Measurements from ENCODE around the gene ZDHHC12.

DNA sequence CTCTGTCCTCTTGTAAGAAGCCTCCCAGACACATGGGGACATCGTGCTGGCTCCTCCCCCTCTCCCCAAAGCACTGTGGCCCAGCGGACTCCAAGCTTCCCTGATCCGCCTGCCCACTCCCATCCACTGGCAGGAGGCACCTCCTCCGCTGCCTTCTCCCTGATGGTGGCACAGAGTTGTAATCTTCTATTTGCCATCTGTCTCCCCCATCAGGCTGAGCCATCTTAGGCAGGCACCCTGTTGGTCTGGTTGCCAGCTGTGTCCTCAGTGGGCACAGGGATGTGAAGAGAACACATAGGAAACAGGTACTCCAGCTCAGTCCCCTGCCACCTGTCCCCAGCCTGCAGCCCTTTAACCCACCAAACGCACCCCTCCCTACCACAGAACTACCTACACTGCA lies 5.4 kb upstream of the ZDHHC12 start:
- TF ChIP-seq, protein P1, sequence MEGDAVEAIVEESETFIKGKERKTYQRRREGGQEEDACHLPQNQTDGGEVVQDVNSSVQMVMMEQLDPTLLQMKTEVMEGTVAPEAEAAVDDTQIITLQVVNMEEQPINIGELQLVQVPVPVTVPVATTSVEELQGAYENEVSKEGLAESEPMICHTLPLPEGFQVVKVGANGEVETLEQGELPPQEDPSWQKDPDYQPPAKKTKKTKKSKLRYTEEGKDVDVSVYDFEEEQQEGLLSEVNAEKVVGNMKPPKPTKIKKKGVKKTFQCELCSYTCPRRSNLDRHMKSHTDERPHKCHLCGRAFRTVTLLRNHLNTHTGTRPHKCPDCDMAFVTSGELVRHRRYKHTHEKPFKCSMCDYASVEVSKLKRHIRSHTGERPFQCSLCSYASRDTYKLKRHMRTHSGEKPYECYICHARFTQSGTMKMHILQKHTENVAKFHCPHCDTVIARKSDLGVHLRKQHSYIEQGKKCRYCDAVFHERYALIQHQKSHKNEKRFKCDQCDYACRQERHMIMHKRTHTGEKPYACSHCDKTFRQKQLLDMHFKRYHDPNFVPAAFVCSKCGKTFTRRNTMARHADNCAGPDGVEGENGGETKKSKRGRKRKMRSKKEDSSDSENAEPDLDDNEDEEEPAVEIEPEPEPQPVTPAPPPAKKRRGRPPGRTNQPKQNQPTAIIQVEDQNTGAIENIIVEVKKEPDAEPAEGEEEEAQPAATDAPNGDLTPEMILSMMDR (IDR thresholded peaks at IDR 0.05): no peak
- TF ChIP-seq POLR2A (IDR thresholded peaks at IDR 0.05): no peak

Measured in heart left ventricle (tissue), 13 donors.